NCI-H1694 treated with DMSO at 0.1 percent for 48 hours (cell line): ENCODE results near the gene ENTREP3.
A peak's percentile ranks its signal among the peaks of the same experiment; 100 is the strongest.

Experiments
- DNase-seq: peaks from one replicate; lab custom pipeline; 2025; lab: John Stamatoyannopoulos, UW

Gene ENTREP3

DNA sequence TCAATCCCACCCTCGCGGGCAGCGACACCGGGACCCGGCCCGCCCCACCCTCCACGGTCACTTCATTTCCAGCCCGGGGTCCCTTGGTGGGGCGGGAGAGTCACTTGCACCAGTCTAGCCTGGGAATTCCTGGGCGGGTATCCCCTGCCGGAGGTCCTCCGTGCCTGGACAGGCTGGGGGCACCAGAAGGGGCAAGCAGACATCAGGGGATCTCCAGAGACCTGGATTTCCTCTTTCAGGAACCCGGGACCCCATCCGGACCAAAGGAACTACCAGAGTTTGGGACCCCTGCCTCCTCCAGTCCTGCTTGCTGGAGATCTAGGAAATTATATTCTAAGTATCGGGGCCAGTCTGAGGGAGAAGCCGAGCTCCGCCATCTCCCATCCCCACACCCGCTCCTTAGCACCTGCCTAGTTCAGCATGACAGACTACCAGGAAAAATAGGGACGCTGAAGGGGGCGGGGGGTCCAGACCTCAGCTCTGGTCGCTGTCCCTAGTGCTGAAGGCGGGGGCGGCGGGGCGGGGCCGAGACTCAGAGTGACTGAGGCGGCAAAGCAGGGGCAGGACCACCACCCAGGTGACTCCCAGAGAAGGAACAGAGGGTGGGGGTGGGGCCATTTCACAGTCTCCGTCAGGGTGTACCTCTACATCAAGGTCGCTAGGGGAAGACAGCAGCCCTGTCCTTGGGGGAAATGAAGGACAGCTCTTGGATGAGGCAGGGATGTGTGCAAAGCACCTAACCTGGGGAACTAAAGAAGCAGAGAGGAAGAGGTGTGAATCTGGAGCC is 22.8 kb upstream of the ENTREP3 start:
- peak; percentile 73 for DNase-seq

GRCh38 chr1:155277070-155277901 is 22.0 kb upstream of the ENTREP3 start, which contains the start of gene HCN3:
Gene HCN3, plus strand, starts transcription at chr1:155277463. Its CDS starts 128 bp downstream, at chr1:155277591.
- DNase-seq: peak; percentile 99

GRCh38 chr1:155273343-155274245 is 18.3 kb upstream of the ENTREP3 start, which contains the start of gene CLK2:
Gene CLK2, minus strand, starts transcription at chr1:155273504. Its CDS starts 2,527 bp downstream, at chr1:155270977.
- DNase-seq: peak; percentile 99

- peak; percentile 65 for DNase-seq
These were observed 17.4 kb upstream of the ENTREP3 start for GRCh38 chr1:155272466-155273342.

DNA sequence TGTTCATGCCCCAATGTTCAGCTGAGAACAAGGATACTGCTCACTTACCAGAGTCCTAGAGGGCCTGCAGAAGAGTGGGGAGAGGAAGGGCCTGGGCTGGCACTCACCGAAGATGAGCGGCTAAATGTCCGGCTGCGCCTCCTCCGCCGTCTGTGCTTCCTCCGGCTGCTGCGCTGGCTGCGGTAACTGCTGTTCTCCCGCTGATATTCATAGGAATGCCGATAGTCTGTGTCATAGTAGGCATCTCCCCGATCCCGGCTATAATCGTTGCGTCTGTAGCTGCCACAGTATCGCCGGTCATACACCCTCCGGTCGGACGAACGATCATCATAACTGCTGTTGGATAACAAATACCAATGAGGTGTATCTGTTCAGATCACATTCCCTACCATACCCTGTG is 14.1 kb upstream of the ENTREP3 start:
- no peak for DNase-seq

DNA sequence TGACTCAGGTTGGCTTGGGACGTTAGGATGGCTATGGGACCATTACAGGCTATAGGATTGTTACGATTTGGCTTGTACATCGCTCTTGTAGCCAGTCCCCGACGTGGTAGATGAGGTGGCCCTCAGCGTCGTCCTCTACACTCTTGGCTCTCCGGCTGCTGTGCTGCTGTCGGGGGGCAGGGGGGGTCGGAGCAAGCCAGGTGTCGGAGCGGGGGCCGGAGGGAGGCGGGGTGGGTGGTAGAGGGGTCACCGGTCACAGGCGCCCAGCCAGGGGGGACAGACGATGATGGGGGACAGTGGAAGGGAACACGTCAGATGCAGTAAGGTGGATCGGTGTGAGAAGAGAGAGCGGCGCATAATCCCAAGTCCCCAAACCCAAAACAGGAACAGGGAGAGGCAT is 13.3 kb upstream of the ENTREP3 start:
- no peak for DNase-seq

- no peak for DNase-seq
These were observed 12.1 kb upstream of the ENTREP3 start for GRCh38 chr1:155267373-155267772.

DNA sequence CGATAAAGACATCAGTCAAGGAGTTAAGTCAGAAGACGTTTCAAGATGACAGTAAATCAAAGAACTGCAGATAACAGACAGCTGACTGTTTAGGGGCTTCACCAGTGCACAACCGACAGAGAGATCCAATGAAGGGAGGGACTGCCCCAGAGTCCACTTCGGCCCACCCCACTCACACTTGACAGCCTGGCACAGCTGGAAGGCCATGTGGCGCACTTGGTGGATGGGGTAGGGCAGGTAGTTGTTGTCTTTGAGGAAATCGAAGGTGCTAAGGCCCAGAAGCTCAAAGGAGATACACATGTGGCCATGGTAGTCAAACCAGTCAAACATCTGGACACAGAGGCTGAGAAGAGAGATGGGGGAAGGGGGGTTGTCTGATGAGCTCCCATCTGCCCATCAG is 11.3 kb upstream of the ENTREP3 start:
- DNase-seq: no peak

DNA sequence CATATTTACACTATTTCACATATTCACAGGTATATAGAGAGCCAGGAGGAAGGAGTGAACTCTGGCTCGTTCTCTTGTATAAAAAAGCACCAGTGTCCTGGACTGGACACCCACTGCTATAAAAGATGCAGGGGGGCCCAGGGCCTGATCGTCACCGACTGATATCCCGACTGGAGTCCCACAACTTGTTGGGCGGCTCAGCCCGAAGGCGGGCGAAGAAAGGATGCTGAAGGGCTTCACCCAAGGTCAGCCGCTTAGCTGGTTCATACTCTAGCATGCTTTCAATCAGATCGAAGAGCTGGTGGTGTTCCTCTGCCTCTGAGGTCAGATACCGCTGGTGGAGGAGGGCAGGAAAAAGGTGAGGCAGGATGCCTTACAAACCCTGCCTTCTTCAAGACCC is 7.8 kb upstream of the ENTREP3 start:
- DNase-seq: no peak

DNA sequence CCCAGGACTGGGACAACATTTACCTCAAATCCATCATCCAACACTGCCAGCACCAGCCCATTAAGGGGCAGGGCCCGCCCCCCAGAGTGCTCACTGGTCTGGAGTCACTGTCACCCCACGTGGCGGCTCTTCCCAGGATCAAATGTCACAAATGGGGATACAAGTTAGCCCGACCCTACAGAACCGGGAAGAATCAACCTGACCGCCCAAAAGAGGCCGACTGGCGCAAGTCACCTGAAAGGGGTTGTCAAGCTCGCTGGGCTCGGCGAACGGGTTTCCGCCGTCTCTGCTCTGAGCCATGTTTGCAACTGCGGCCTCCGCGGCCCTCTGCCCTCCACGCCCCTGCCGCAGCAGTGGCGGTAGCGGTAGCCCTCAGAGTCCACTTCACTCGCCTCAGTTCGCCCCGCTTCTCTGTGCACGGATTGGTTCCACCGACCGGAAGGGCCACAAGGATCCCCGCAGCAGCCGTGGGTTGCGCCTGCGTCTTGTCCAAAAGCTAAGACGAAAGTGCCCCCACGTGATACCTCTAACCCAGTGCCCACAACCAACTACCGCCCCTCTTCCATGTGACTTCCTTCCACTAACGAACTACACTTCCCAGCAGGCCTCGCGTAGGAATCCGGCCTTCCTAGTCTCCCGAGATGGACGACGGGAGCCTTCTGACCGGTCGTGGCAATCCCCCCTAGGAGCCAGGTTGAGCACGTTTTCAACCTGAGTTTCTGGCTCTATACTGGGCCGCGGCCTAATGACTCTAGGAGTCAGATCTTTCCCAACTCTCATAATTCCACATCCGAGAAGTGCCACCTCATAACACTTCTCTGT is 6.8 kb upstream of the ENTREP3 start, which contains the start of gene SCAMP3:
Gene SCAMP3, minus strand, starts transcription at position 509 of the 822 bp plus-strand sequence. Its CDS starts 209 bp downstream, at position 300.
- DNase-seq: peak; percentile 99

DNA sequence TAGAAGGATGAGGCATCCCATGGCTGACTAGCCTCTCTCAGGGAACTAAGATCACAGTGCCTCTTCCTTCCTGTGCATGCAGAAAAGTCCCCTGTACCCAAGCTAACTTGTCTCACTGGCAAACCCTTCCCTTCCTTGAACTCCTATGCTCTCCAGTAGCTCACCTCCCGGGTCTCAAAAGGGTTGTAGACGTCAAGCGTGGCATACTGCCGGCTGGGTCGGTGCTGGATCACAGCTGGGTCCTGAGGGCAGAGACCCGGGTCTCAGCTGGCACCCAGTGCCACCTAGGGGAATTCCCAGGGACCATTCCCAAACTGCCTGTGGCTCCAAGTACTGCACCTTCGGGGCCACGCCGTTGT is 6.2 kb upstream of the ENTREP3 start:
- no peak for DNase-seq

DNA sequence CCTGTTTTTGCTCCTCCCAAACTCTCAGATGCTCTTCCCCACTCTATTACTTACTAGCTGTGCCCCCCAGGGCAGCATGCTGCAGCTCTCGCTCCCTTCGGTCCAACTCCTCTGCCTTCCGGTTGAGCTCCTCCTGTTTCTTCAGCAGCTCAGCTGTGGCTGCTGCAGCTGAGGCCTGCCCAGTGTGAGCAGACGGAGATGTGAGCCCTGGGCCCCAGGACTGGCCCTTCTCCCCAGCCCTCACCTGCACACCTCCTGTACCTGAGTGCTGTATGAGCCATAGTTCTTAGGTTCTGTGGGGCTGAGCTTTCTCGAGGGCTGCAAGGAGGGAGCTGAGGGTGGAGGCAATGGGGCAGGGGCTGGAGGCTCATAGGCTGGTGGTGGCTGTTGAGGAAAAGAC is 5.0 kb upstream of the ENTREP3 start:
- DNase-seq: no peak

DNA sequence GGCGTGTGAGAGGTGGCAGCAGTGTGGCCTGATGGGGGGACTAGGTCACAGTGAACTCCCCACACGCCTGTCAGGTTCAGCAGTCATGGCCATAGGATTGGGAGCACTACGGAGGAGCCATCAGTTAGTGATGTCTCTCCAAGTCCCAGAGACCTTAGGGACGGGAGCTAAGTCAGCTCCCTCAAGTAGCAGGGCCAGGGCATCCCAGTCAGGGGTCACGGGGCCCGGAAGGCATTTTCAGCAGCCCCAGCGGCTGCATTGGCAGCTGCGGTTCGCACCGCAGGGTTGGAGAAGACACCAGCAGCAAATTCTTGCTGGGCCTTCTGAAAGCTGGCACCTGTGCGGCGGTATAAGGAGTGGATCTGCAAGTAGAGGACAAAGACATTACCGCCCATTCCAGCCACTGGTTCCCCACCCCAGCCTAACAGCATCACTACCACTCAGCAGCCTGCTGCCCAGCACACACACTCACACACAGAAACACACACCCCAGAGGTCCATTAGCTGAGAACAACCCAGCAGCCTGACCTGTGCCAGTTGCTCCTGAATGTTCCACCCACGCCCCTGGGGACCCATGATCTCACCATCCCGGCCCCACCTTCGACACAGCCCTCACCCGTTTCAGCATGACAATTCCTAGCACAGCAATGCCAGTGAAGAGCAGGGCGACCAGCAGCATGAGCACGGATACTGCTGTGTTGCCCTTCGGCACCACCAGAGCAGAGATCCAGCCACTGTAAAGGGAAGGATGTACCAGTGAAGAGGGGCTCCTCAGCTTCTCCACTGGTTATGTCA is 972 bp upstream of the ENTREP3 start:
- DNase-seq: no peak

DNA sequence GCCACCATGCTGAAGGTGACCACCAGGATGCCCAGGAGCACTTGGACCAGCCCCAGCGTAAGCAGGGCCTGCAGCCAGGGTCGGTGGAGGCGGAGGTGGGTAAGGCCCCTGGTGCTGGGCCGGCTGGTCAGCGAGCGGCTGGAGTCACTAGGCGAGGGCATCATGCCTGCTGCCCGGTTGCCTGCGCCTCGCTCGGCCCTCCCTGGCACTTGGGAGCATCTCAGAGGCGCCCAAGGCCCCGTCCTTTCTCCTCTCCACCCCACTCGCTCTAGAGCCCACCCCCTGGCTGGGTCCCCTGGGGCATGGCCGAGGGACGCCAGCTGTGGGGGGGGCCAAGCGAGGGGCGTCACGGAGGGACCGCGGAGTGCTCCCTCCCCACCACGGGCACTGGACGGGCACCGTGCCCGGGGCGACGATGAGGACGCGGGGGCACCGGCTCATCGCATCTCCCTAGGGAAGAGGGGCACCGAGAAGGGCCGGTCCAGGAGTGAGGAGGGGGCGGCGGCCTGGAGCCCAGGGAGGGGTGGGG is 505 bp downstream of the ENTREP3 start:
- DNase-seq: no peak

- no peak for DNase-seq
These were observed 1.0 kb downstream of the ENTREP3 start for GRCh38 chr1:155254228-155254713.

GRCh38 chr1:155253797-155254196 is 1.5 kb downstream of the ENTREP3 start:
- DNase-seq: no peak

DNA sequence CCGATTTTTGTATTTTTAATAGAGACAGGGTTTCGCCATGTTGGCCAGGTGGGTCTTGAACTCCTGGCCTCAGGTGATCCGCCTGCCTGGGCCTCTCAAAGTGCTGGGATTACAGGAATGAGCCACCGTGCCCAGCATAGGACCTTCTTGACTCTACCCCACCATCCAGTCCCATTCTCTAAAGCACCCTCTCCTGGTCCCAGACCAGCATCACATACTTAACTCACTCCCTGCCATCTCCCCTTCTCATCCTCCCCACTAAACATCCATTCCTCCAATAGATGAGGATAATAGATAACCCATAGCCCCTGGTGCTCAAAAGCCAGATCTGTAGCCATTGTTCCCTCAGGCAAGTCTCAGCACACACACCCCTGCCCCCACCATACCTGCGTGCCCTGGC is 2.1 kb downstream of the ENTREP3 start:
- no peak for DNase-seq

GRCh38 chr1:155251566-155251965 is 3.7 kb downstream of the ENTREP3 start:
- DNase-seq: no peak
